CD4-positive, alpha-beta T cell (primary cell): ENCODE data around the gene DNTT. TPM values are rescaled to one million over a fixed set of nuclear protein-coding genes. Genes with fewer than 3 reads are reported as not detected.
"Not testable (repeated sequence)": the region's sequence is repeated elsewhere in the genome, so short reads cannot be mapped to it uniquely, and the experiment has no call there.

ENCODE experiments used
- ATAC-seq: fragments of 200-7000 bp; cut with Tn5 transposase; one replicate; pipeline ENCODE4 v1.10.0; 2022; ENCODE audit warnings: mild to moderate bottlenecking; ENCODE audit not compliant: poor library complexity
- CTCF ChIA-PET: fragments of 350-600 bp; sonication (Branson Sonifier 250); formaldehyde crosslinking; loops from one replicate; lab custom pipeline; 2021; ENCODE audit warnings: antibody characterized with exemption, inconsistent platforms; lab: Charles Lee
- POLR2A ChIA-PET: fragments of 350-600 bp; sonication (Branson Sonifier 250); formaldehyde crosslinking; loops from one replicate; lab custom pipeline; 2021; ENCODE audit warnings: antibody characterized with exemption, inconsistent platforms; lab: Charles Lee
- DNase-seq, 14 experiments: peaks; one replicate each; pipeline ENCODE4 v3.0.0-alpha.2; 2013 to 2020; ENCODE audit warnings: mixed read lengths in 2 of 14
- H3K27ac ChIP-seq, 2 donors: one replicate each; pipeline versions ENCODE4 v1.5.1 to v1.7.0; 2013; ENCODE audit warnings: low read length in 2 of 2, low read depth in 1 of 2, mild to moderate bottlenecking in 1 of 2
- H3K27me3 ChIP-seq, 2 experiments: 1 replicate in 1 of 2; 2 replicates in 1 of 2; pipeline versions ENCODE4 v1.6.1 to v1.7.0; 2013; ENCODE audit warnings: low read length in 2 of 2, control low read depth in 1 of 2, mild to moderate bottlenecking in 1 of 2, moderate library complexity in 1 of 2; ENCODE audit not compliant: insufficient read depth in 2 of 2, control insufficient read depth in 1 of 2
- H3K36me3 ChIP-seq: one replicate; pipeline ENCODE4 v1.6.1; 2013; ENCODE audit warnings: low read length, control low read depth; ENCODE audit not compliant: insufficient read depth
- H3K4me1 ChIP-seq: one replicate; pipeline ENCODE4 v1.6.1; 2013; ENCODE audit warnings: low read length, control low read depth; ENCODE audit not compliant: insufficient read depth
- H3K4me3 ChIP-seq: one replicate; pipeline ENCODE4 v1.5.1; 2013; ENCODE audit warnings: mild to moderate bottlenecking, low read length, moderate library complexity
- H3K9me3 ChIP-seq, 2 experiments: 1 replicate in 1 of 2; 2 replicates in 1 of 2; pipeline versions ENCODE4 v1.6.1 to v1.7.0; 2013; ENCODE audit warnings: low read length in 2 of 2, mild to moderate bottlenecking in 2 of 2, control low read depth in 1 of 2, moderate library complexity in 1 of 2; ENCODE audit not compliant: control insufficient read depth in 1 of 2, insufficient read depth in 1 of 2
- H3K27ac Mint-ChIP-seq: one replicate; pipeline ENCODE4 v1.8.0; 2020; ENCODE audit warnings: mixed read lengths
- H3K27me3 Mint-ChIP-seq: one replicate; pipeline ENCODE4 v1.8.0; 2021; ENCODE audit warnings: mixed read lengths
- H3K36me3 Mint-ChIP-seq: one replicate; pipeline ENCODE4 v1.8.0; 2021; ENCODE audit warnings: low read depth, mixed read lengths
- H3K4me1 Mint-ChIP-seq: one replicate; pipeline ENCODE4 v1.8.0; 2021; ENCODE audit warnings: low read depth, mixed read lengths
- H3K4me3 Mint-ChIP-seq: one replicate; pipeline ENCODE4 v1.8.0; 2020; ENCODE audit warnings: mild to moderate bottlenecking, mixed read lengths
- H3K9me3 Mint-ChIP-seq: one replicate; pipeline ENCODE4 v1.8.0; 2020; ENCODE audit warnings: mixed read lengths
- CTCF ChIP-seq: fragments of 200-600 bp; IDR thresholded peaks from one replicate; pipeline ENCODE4 v1.8.0; 2022; ENCODE audit warnings: antibody characterized with exemption, mild to moderate bottlenecking
- intact Hi-C, 2 experiments: fragments of 100-400 bp; cut with DNase I in 1 of 2; cut with micrococcal nuclease in 1 of 2; formaldehyde crosslinking; loops; one replicate each; pipeline versions ENCODE4 v1.15.1 to v1.9.0; 2023 to 2025; cut with DNase I, micrococcal nuclease
- total RNA-seq, 174 experiments: library from RNA in 2 of 174; stranded (reverse) in 2 of 174; gene quantifications; one replicate each; pipeline ENCODE4 v1.2.3 and lab custom pipeline; 2021 to 2026

Gene DNTT
- total RNA-seq, 2 experiments from 2014 or later: 0.11 TPM; not detected in 1

DNA sequence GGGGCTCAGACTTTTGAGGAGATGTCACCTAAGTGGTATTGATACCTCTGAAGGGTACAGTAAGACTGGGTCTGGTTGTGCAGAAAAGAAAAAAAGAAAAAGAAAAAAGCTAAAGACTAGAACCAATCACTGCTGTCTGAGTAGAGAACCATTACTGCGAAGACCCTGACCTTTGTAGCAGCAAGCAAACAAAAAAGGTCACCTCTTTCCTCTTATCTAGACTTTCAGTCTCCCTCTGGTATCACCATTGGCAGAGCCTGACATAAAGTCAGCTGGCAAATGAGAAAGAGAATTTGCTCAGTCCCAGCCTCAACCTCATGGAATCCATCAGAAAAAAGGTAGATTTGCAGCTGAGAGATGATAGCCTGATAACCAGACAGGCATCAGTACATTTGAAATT lies 2.6 kb upstream of the DNTT start:
- no peaks in the 10 kb centered on the region for H3K36me3 ChIP-seq
- H3K27ac Mint-ChIP-seq: peak overlapping the region; percentile 89
- DNase-seq: no peak
- POLR2A ChIA-PET: interaction anchor here (1.5 to 1.6 kb wide), 2 partner anchors 9 to 14 kb away, joined by 3 read pairs; no protein-coding TSS in a partner anchor
- peaks cover 0 to 9% of the 10 kb centered on the region in 2 experiments for H3K27me3 ChIP-seq
- CTCF ChIA-PET: no interaction called here
- no peak for ATAC-seq
- no peaks in the 10 kb centered on the region for H3K36me3 Mint-ChIP-seq
- H3K4me1 ChIP-seq: peaks cover 38% of the 10 kb centered on the region
- H3K27me3 Mint-ChIP-seq: peaks cover 12% of the 10 kb centered on the region
- no peak overlapping the region for H3K27ac ChIP-seq
- no peak for TF ChIP-seq CTCF
- H3K4me3 ChIP-seq: no peak overlapping the region
- H3K4me3 Mint-ChIP-seq: no peak overlapping the region
- peaks cover 92% of the 10 kb centered on the region for H3K4me1 Mint-ChIP-seq
- H3K9me3 ChIP-seq: no peaks in the 10 kb centered on the region
- intact Hi-C loops: no loop called here
- no peaks in the 10 kb centered on the region for H3K9me3 Mint-ChIP-seq

DNA sequence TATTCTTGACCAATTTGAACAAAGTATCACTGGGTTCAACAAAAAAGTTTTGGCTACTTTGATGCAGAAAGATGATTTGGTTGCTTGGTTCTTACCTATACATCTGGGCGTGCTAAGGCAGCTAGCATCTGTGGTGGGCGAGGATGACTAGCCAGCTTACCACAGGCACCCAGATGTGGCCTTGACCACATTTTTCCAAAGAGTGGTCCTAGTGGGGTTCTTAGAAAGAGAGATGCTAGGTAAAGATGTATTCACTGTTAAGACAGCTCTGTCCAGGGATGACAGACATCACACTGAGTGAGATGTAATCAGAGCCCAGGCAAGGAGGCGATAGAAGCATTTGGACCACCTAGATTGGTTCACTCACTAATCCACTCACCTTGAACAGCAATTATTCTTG lies 785 bp downstream of the DNTT start:
- Mint-ChIP-seq H3K27me3 (peaks cover 24% of the 10 kb centered on the region), H3K9me3 (no peaks in the 10 kb centered on the region), H3K27ac (peak overlapping the region; percentile 74), H3K4me1 (peaks cover 70% of the 10 kb centered on the region), H3K4me3 (peak overlapping the region; percentile 36), H3K36me3 (no peaks in the 10 kb centered on the region)
- Histone ChIP-seq H3K4me3 (no peak overlapping the region), H3K36me3 (no peaks in the 10 kb centered on the region), H3K4me1 (peaks cover 16% of the 10 kb centered on the region), H3K27ac (no peak overlapping the region), H3K9me3 (no peaks in the 10 kb centered on the region), H3K27me3 (peaks cover 0 to 11% of the 10 kb centered on the region in 2 experiments)
- DNase-seq (no peak), ATAC-seq (no peak)
- intact Hi-C loops: no loop called here
- CTCF ChIA-PET: no interaction called here
- POLR2A ChIA-PET: no interaction called here
- TF ChIP-seq CTCF: no peak

GRCh38 chr10:96306516-96306915 lies 2.3 kb downstream of the DNTT start:
- ChIA-PET CTCF (no interaction called here), POLR2A (interaction anchor here (0.7 to 1.2 kb wide), 5 partner anchors 11 to 176 kb away, joined by 3 to 5 read pairs (median 4); partner anchors contain the start of gene ZNF518A)
- ATAC-seq (peak; percentile 55), DNase-seq (peak in 7 of 14 experiments; percentile 10 to 51 (median 34))
- Histone ChIP-seq H3K27me3 (peaks cover 0 to 11% of the 10 kb centered on the region in 2 experiments), H3K4me1 (peaks cover 5% of the 10 kb centered on the region), H3K36me3 (no peaks in the 10 kb centered on the region), H3K27ac (no peak overlapping the region), H3K4me3 (no peak overlapping the region), H3K9me3 (no peaks in the 10 kb centered on the region)
- H3K27ac Mint-ChIP-seq: peak overlapping the region; percentile 74
- H3K27me3 Mint-ChIP-seq: peaks cover 24% of the 10 kb centered on the region
- H3K9me3 Mint-ChIP-seq: no peaks in the 10 kb centered on the region
- intact Hi-C loops: no loop called here
- TF ChIP-seq CTCF: no peak
- peak overlapping the region; percentile 79 for H3K4me3 Mint-ChIP-seq
- H3K36me3 Mint-ChIP-seq: no peaks in the 10 kb centered on the region
- H3K4me1 Mint-ChIP-seq: peaks cover 55% of the 10 kb centered on the region

DNA sequence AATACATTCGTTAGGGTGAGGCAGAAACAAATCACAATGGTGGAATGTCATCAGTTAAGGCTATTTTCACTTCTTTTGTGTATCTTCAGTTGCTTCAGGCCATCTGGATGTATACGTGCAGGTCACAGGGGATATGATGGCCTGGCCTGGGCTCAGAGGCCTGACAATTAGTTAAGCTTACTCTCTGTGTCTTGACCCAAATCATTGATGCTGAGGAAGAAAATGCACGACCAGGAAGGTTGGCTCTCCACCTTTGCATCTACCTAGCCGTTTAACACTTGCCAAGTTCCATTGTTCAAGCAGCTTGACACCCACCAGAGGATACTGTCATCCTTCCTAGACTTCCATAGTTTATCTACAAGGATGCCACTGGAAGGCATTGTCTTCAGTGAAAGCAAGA lies 4.6 kb downstream of the DNTT start:
- H3K27ac ChIP-seq, CTCF ChIA-PET, H3K4me1 ChIP-seq, ATAC-seq, H3K4me3 Mint-ChIP-seq, DNase-seq, H3K36me3 ChIP-seq, H3K9me3 ChIP-seq, H3K36me3 Mint-ChIP-seq, POLR2A ChIA-PET, H3K9me3 Mint-ChIP-seq, H3K27ac Mint-ChIP-seq, H3K4me3 ChIP-seq, intact Hi-C loops, H3K27me3 ChIP-seq: not testable (repeated sequence)
- Mint-ChIP-seq H3K4me1 (peaks cover 34% of the 10 kb centered on the region), H3K27me3 (peaks cover 25% of the 10 kb centered on the region)
